GM19397 (cell line): ENCODE data around the gene CCT7.

Experiments used
- ATAC-seq: cut with Tn5 transposase; IDR thresholded peaks from one replicate; pipeline ENCODE4 v1.9.1; 2021; ENCODE audit warnings: mild to moderate bottlenecking, moderate library complexity; ENCODE audit not compliant: unreplicated experiment

Gene CCT7

GRCh38 chr2:73225513-73226360 lies 8.4 kb upstream of the CCT7 start:
- no peak for ATAC-seq

GRCh38 chr2:73227086-73227485 lies 7.0 kb upstream of the CCT7 start:
- ATAC-seq: no peak

GRCh38 chr2:73228631-73229030 lies 5.5 kb upstream of the CCT7 start:
- ATAC-seq: no peak

GRCh38 chr2:73232403-73233153 lies 1.5 kb upstream of the CCT7 start:
- peak; percentile 2 for ATAC-seq

- ATAC-seq: peak; percentile 90
Measured at GRCh38 chr2:73233154-73233931, 765 bp upstream of the CCT7 start, which contains the start of gene PRADC1. TSS of gene PRADC1 (minus strand) at chr2:73233239. CDS start at chr2:73233160, 79 bp downstream.

GRCh38 chr2:73235315-73236028 lies 1.4 kb downstream of the CCT7 start:
- ATAC-seq: no peak

- ATAC-seq: no peak
Measured at GRCh38 chr2:73237168-73237567, 3.1 kb downstream of the CCT7 start.

- no peak for ATAC-seq
Measured at GRCh38 chr2:73238149-73238548, 4.0 kb downstream of the CCT7 start.

- no peak for ATAC-seq
Measured at GRCh38 chr2:73238976-73239375, 4.9 kb downstream of the CCT7 start.

- ATAC-seq: no peak
Measured at GRCh38 chr2:73239776-73240175, 5.7 kb downstream of the CCT7 start.

- ATAC-seq: no peak
Measured at GRCh38 chr2:73243884-73244570, 9.9 kb downstream of the CCT7 start.

GRCh38 chr2:73244580-73244979 lies 10.5 kb downstream of the CCT7 start:
- ATAC-seq: no peak

GRCh38 chr2:73246850-73247249 lies 12.7 kb downstream of the CCT7 start:
- ATAC-seq: no peak

- no peak for ATAC-seq
Measured at GRCh38 chr2:73249636-73250035, 15.5 kb downstream of the CCT7 start.

GRCh38 chr2:73250872-73251846 lies 17.1 kb downstream of the CCT7 start:
- no peak for ATAC-seq

- no peak for ATAC-seq
Measured at GRCh38 chr2:73252238-73253027, 18.3 kb downstream of the CCT7 start.

GRCh38 chr2:73253400-73253799 lies 19.3 kb downstream of the CCT7 start:
- ATAC-seq: no peak

GRCh38 chr2:73253901-73254300 lies 19.8 kb downstream of the CCT7 start:
- no peak for ATAC-seq
